DND-41 (cell line): ENCODE results near the gene GATA2.

ENCODE experiments used
- CTCF ChIP-seq: IDR thresholded peaks from 2 replicates; pipeline ENCODE4 v1.5.1; 2012; ENCODE audit warnings: borderline replicate concordance, low read length, moderate library complexity, mild to moderate bottlenecking; ENCODE audit not compliant: poor library complexity, severe bottlenecking; ENCODE audit errors: extremely low read depth
- EZH2 ChIP-seq: IDR thresholded peaks from 3 replicates; pipeline ENCODE4 v1.6.1; 2012; ENCODE audit warnings: borderline replicate concordance, low read depth, mild to moderate bottlenecking, moderate library complexity, low read length, inconsistent platforms; ENCODE audit not compliant: severe bottlenecking

GRCh38 chr3:128464702-128465101 is 28.3 kb downstream of the GATA2 start:
- TF ChIP-seq CTCF (no peak), EZH2 (no peak)
